GM18520 (cell line): ENCODE data around the gene POM121L2.

Source experiments
- ATAC-seq: cut with Tn5 transposase; IDR thresholded peaks from one replicate; pipeline ENCODE4 v1.9.1; 2021; ENCODE audit not compliant: unreplicated experiment

POM121L2 gene

DNA sequence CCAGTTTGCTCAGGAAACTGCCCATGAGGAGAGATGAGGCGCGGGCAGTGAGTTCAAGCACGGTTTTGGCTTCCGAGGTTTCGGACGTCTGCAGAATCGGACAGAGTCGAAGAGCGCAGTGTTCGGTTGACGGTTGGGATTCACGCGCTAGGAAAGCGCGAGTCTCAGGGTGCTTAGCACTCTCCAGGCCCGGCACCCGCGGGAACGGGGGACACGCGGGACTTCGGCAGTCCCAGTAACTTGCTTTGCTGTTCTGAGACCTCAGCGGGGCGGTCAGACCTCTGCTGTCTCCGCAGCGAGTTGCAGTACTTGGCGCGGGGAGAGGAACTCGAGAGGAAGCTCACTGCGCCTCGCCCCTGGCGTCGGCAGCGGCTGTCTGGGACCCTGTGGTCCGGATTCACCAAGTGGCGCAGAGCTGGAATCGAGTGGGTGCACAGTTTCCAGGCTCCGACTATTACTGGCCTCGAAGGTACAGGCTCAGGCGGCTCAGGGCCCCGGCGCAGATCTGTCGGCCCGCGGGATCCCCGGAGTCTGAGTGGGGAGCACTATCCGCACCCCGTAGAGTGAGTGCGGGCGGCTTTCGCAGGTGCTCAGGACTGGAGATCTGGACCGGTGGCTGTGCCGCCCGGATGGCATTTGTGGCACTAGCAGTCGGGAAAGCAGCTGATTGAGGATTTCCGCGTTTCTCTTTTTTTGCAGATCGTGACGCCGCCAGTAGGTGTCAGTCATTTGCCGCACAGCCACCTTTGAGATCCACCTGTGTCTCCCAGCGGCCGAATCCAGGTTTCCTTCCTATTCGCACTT lies at the start of gene POM121L2:
Gene POM121L2 (minus strand): TSS at position 128 of the 804 bp plus-strand sequence. CDS start 103 bp downstream, at position 25.
- ATAC-seq: no peak

DNA sequence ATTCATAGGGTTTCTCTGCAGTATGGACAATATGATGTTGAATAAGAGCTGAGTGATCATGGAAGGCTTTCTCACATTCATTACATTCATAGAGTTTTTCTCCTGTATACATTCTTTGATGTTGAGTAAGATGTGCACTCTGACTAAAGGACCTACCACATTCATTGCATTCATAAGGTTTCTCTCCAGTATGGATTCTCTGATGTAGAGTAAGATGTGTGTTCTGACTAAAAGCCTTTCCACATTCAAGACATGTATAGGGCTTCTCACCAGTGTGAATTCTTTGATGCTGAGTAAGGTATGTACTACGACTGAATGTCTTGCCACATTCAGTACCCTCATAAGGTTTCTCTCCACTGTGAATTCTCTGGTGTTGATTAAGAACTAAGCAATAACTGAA lies 47.2 kb upstream of the POM121L2 start:
- no peak for ATAC-seq

DNA sequence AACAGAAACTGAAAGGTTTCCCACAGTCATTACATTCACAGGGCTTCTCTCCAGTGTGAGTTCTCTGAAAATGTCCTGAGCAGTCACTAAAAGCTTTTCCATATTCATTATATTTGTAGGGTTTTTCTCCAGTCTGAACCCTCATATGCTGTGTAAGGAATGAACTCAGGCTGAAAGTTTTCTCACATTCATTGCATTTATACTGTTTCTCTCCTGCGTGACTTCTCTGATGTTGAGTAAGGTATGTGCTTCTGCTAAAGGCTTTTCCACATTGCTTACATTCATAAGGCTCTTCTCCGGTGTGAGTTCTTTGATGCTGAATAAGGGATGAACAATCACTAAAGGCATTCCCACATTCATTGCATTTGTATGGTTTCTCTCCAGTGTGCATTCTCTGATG lies 46.7 kb upstream of the POM121L2 start:
- ATAC-seq: no peak

DNA sequence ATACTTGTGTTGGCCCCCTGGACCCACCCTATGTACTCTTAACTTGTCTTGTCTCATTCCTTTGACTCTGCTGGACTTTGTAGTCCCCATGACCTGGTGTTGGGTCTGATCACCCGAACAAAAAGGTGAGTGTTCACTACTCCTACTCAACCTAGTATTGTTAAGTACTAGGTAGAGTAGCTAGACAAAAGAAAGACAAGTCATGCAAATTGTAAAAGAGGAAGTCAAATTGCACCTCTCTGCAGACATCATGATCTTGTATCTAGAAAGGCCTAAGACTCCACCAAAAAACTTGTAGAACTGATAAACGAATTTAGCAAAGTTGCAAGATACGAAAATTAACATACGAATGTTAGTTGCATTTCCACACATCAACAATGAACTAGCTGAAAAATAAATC lies 40.8 kb upstream of the POM121L2 start:
- no peak for ATAC-seq

DNA sequence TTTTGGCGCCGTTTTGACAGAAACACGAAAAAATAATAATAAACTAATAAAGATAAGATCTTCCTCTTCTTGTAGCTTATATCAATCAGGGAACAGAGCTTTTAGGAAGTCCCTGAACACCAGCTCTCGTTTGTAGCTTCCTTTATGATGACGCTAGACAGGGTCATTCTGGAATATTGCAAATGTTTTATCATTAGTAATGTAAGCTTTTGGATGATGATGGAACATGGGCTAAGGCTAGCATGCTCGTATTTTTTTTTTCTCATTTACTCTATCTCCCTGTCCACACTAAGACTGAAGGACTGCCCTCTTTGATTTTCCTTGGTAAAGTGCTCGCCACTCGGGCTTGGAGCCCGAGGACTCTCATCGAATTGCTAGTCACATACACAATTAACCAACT lies 22.1 kb upstream of the POM121L2 start:
- no peak for ATAC-seq

DNA sequence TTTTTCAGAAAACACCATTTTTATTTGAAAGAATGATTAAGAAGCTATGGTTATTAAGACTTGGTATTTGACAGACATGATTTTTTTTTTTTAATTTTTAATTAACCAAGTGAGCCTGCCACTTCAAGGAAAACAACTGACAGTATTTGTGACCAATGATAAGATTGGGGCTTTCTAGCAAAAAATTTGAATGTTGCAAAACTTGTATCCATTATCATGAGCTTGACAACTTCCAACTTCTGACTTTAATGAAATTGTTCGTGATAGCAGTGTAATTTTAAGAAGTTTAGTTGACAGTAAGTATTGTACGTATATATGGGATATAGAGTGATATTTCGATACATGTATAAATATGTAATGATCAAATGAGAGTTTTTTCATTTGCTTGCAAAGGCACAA lies 21.6 kb upstream of the POM121L2 start:
- no peak for ATAC-seq

DNA sequence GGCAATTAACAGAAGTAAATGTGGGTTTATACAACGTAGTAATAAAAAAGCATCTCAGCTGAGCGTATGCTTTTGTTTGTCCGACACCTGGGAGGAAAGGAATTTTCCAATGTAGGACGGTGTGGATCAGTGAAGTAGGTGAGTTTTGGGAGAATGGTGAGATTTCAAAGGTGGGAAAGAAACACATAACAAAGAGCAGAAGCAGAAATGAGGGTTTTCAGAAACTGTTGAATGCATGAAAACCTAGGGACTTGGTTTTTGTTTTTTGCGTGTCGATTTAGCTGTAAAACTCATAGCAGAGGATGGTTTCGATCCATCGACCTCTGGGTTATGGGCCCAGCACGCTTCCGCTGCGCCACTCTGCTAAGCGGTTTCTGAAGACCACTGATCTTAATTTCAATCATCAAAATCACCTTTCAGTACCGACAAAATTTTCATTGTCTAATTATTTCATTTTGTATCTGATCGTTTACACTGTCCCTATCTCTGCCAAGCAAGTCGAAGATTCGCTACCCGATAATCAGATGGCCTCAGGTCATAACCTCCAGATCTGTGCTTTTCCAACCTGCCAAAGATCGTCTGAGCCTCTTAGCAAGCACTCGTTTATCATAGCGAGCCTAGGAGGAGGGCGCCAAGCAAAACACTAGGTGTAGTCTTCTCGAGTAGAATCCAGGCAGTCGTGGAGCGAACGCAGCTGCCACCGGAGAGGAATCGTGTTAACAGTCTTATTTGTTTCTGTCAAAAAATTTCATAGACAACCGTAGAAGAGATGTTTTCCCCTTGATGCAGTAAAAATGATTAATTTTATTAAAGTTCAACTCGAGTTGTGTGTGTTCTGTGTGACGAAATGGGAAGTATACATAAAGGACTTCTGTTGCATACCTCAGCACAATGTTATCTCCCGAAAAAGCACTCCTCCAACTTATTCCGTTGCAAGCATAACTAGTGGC lies 20.9 kb upstream of the POM121L2 start:
- no peak for ATAC-seq

DNA sequence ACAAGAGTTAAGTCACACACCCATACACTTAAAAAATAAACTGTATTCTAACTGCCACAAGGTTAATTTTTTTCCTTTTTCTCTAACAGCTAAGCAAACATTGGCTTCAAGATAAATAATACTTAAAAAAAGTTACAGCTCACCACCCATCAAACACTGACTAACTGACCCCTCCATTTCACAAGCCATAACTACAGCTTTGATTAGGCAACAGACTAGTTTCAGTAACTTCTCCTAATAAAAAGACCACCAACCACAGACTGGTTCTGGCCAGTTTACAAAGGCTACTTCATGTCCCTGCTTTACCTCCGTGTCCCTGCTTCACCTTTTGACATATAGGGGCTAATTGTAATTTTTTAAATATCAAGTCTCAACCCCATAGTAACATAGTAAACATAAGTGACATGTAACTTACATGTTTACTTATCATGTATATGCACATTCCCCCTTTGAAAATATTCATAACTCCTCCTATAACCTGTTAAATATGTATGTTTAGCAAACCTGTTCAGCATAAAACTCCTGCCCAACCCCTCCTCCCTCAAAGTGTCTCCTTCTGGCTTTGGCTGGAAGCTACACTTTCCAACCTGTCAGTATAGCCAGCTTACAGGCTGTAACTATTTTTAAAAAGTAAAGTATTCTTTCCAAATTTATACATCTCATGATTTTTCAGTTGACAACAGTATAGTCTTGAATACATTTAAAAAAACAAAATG lies 15.1 kb upstream of the POM121L2 start:
- no peak for ATAC-seq

DNA sequence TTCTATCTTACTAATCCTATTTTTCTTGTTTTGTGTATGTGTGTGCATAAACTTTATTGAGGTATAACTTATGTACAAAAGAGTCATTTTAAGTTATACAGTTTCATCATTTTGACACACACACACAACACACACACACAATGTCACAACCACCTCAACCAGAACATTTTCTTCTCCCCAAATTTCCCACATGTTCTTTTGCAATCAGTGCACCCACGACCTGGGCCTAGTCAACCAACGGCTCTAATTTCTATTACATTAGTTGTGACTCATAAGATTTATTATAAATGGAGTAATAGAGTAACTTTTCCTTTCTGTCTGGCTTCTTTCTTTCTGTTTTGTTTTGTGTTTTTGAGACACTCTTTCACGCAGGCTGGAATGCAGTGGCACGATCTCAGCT lies 9.8 kb upstream of the POM121L2 start:
- ATAC-seq: no peak

DNA sequence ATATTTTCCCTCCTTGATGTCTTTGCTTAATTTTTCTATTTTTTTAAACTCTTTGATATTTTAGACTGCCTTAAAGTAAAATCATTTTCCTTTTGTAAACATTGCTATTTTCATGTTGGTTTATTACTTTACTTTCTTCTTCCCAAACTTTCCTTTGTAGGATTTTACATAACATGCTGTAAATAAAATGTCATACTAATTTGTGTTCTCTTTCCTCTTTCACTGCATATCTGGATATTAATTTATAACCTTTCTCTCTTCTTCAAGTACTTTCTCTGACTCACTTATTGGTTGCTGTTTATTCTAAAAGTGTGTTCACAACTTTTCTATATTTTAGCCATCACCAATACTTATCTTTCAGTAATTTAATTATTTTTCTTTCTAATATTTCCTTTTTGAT lies 9.3 kb upstream of the POM121L2 start:
- no peak for ATAC-seq

DNA sequence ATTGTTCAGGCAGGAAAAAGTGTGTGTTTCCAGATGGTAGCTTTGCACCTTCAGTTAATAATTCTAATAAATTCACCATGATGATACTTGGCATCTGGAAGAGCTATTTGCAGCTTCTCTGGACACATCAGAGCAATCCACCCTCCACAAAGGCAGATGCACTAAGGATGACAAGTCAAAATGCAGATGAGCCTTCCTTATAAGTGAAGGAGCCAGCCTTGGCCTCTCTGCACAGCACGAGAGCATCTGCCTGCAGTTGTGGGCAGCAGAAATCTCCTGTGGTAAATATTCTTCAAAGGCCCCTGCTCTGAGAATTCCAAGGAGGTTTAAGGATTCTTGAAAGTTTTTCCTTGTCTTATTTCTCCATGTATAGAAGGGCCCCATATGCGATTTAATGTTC lies 6.9 kb upstream of the POM121L2 start:
- ATAC-seq: no peak

DNA sequence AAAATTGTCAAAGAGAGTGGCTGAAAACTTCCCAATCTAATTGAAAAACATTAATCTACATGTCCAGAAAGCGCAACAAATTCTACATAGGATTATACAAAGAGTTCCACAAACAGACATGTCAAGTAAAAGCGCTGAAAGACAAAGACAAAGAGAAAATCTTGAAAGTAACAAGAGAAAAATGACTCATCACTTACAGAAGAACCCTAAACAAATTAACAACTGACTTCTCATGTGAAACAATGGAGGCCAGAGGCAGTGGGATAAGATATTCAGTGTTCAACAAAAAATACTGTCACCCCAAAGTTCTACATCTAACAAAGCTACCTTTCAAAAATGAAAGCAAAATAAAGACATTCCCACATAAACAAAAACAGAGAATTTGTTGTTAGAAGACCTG lies 2.0 kb upstream of the POM121L2 start:
- no peak for ATAC-seq

DNA sequence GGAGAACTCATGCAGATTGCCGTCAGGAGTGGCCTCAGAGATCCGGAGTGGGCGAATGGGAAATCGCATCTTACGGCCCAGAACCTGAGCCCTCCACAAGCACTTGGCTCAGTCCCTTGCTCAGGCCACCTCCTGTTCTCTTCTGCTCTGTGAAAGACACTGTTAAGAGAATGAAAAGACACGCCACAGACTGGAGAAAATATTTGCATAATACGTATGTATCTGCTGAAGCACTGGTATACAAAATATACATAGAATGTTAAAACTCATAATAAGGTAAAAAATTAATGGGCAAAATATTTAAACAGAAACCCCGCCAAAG lies 838 bp upstream of the POM121L2 start:
- ATAC-seq: no peak

DNA sequence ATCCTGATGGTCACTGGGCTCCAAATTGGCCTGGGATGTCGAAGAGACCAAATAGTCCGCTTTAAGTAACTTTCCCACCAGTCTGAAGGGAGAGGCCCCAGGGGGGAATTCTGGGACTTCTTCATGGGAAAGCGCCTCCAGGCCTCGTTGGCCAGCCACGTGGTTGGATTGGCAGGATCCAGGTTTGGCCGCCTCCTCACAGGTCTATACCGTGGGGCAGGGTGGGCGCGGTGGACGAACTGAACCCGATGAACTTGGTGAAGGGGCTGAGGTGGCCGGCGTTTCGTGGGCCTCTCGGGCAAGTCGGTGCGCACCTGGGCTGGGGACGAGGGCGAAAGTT lies 297 bp downstream of the POM121L2 start:
- no peak for ATAC-seq

DNA sequence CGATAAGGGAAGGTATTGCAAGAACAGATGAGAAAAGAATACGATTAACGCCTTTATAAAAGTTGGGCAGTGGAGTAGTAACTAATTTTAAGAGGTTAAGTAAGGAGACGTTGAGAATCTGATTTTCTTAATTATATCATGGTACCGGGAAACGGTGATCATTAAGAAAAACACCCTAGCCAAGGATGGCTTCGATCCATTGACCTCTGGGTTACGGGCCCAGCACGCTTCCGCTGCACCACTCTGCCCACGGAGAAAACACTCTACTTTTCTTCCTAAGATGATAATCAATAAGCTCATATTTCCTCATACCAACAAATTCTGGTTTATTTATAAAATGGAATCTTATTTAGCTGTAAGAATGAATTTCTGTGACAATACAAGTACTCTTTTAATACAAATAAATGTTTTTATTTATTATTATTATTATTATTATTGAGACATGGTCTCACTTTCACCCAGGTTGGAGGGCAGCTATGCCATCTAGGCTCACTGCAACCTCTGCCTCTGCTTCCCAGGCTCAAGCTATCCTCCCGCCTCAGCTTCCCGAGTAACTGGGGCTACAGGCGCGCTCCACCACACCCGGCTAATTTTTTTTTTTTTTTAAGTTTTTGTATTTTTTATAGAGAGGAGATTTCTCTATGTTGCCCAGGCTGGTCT lies 8.3 kb downstream of the POM121L2 start:
- ATAC-seq: no peak

DNA sequence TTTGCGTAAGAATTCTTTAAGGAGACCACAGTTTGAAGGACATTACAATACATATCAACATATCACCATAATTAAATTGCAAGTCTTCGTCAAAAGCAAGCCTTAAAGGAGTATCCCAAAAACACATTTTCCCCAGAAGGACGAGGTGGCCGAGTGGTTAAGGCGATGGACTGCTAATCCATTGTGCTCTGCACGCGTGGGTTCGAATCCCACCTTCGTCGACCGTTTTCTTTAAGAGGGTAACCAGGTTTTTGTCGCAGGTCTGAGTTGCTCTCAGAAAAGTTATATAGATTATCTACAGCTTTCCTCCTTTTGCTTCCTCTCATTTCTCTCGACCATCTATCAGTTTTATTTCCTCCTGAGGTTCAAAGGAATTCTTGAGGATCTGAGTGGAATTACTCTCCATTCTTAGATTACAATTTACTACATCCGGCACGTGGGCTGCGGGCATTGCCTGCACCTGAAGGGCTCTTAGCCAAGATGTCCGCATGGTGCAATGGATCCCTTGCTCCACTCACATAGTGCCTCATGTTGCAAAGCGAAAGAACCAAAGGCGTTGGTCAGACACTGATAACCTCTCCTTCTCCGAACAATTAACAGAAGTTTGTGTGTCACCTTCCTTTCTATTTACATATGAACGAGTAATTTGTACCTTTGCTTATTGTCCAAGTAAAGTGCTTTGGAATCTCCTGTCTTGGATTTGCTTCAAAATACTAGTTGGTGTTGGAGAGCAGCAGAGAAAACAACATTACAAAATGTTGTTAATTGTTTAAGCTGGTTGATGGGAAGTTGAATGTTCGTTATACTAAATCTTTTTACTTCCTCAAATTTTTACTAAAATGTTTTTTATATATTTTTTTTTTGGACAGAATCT lies 14.0 kb downstream of the POM121L2 start:
- ATAC-seq: no peak

DNA sequence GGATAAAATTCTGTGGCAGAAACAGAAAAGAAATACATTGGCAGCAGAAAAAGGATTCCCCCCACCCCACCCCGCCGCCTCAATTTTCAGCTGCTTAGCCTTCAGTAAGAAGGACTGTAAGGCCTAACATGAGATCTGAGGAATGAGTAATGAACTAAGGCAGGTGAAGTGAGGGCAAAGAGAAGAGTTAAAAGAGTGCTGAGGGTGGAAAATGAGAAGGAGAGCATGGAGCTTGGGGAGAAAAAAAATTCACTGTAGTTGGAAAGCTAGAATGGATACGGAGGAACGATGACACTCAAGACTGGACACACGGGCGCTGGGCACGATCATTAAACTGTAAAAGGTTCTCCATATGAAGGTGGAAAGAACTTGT lies 14.6 kb downstream of the POM121L2 start:
- ATAC-seq: no peak

DNA sequence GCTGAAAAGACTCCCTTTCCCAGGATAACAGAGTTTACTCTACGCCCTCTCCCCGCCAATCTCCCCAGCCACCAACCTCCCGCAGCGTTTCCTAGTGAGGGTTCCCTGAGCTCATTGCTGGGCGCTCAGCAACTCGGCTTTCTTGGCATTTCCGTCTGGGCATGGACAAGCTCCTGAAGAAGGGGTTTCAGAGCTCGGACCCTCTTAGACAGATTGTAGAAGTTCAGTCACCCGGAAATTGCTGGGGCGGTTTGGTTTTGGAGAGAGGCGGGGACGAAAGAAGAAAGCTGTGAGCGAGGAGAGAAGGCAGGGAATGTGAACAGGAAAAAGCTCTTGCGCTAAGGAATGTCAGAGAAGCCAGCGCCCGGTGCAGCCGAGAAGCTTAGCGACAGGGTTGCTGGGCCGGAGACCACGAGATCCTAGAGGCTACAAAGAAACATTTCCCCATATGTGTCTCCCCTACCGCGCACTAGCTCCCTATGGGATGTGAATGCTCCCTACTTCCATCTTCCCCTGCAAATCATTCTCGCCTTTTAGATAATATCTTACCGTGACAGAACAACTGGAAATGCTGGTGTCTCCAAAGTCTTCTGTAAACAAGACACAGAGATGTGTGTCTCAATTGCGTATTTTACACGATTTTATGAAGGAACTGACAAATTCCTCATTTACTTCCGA lies 15.8 kb downstream of the POM121L2 start:
- ATAC-seq: no peak

DNA sequence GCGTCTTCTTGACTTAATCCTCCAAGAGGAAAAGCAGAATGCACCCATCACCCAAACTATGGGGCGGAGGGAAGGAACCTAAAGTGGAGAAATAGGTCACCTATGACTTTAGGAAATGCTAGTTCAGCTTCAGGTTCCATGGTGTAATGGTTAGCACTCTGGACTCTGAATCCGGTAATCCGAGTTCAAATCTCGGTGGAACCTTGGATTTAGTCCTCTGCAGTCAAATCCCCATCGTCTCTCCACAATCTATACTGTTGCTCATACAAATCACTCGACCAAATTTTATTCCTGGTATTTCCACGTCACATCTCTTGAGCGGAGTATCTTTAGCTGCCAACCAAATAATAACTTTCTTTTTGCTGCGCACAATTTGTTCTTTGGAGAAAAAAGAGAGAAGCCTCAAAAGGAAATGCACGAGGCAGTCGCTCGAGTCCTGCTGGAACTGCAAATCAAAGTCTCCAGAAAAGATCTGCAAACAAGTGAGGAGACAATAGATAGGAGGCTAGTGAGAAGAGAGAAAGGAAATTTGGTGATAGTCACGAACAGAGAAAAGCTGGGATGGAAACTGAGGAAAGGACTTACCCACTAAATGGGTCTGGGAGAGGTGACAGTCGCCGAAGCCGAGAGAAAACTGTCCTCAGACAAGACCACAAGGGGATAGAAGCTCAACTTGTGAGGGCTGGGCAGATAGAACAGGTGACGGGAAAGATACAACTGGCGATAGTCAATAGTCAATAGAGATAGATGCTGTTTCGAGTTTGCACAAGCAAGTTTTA lies 16.6 kb downstream of the POM121L2 start:
- no peak for ATAC-seq
